GM21360 (cell line): ENCODE measurements around the gene PAPPA2.
A peak's percentile ranks its signal among the peaks of the same experiment; 100 is the strongest.
"Not testable (repeated sequence)": the region's sequence is repeated elsewhere in the genome, so short reads cannot be mapped to it uniquely, and the experiment has no call there.

ENCODE experiments used
- ATAC-seq: cut with Tn5 transposase; IDR thresholded peaks from one replicate; pipeline ENCODE4 v1.9.1; 2021; ENCODE audit warnings: mild to moderate bottlenecking, moderate library complexity; ENCODE audit not compliant: unreplicated experiment

PAPPA2 gene

GRCh38 chr1:176545034-176545639 is 82.2 kb downstream of the PAPPA2 start:
- ATAC-seq = no peak

GRCh38 chr1:176546825-176547224 is 83.8 kb downstream of the PAPPA2 start:
- no peak for ATAC-seq

GRCh38 chr1:176551146-176551545 is 88.2 kb downstream of the PAPPA2 start:
- ATAC-seq = no peak

GRCh38 chr1:176552217-176552991 is 89.4 kb downstream of the PAPPA2 start:
- no peak for ATAC-seq

GRCh38 chr1:176552999-176553398 is 90.0 kb downstream of the PAPPA2 start:
- no peak for ATAC-seq

GRCh38 chr1:176556288-176556687 is 93.3 kb downstream of the PAPPA2 start:
- ATAC-seq = no peak

- no peak for ATAC-seq
Measured at GRCh38 chr1:176557543-176558258, 94.7 kb downstream of the PAPPA2 start.

- ATAC-seq = no peak
Measured at GRCh38 chr1:176558561-176558960, 95.6 kb downstream of the PAPPA2 start.

GRCh38 chr1:176559474-176559873 is 96.5 kb downstream of the PAPPA2 start:
- no peak for ATAC-seq

GRCh38 chr1:176559878-176560277 is 96.9 kb downstream of the PAPPA2 start:
- peak; percentile 77 for ATAC-seq

- ATAC-seq = no peak
Measured at GRCh38 chr1:176560681-176561080, 97.7 kb downstream of the PAPPA2 start.

GRCh38 chr1:176561761-176562160 is 98.8 kb downstream of the PAPPA2 start:
- not testable (repeated sequence) for ATAC-seq

GRCh38 chr1:176566004-176566975 is 103.3 kb downstream of the PAPPA2 start:
- ATAC-seq = no peak

GRCh38 chr1:176567190-176567794 is 104.3 kb downstream of the PAPPA2 start:
- no peak for ATAC-seq

GRCh38 chr1:176568185-176568584 is 105.2 kb downstream of the PAPPA2 start:
- no peak for ATAC-seq

GRCh38 chr1:176574756-176575155 is 111.8 kb downstream of the PAPPA2 start:
- no peak for ATAC-seq

- ATAC-seq = no peak
Measured at GRCh38 chr1:176575991-176576390, 113.0 kb downstream of the PAPPA2 start.

- no peak for ATAC-seq
Measured at GRCh38 chr1:176576670-176577069, 113.7 kb downstream of the PAPPA2 start.

GRCh38 chr1:176577646-176578197 is 114.7 kb downstream of the PAPPA2 start:
- no peak for ATAC-seq

GRCh38 chr1:176579087-176579486 is 116.1 kb downstream of the PAPPA2 start:
- no peak for ATAC-seq
